CD14-positive monocyte (primary cell): ENCODE measurements around the gene DZIP1. TPM values are rescaled to one million over a fixed set of nuclear protein-coding genes. Genes with fewer than 3 reads are reported as not detected.

Source experiments
- DNase-seq, 3 donors: peaks; one replicate each; pipeline ENCODE4 v3.0.0-alpha.2; 2011 to 2022
- H2AFZ ChIP-seq: 2 replicates; pipeline ENCODE4 v1.6.0; 2012; ENCODE audit warnings: mild to moderate bottlenecking, low read depth, low read length, inconsistent platforms; ENCODE audit not compliant: insufficient read depth, poor library complexity, severe bottlenecking
- H3K27ac ChIP-seq, 2 donors: 1 replicate in 1 of 2; 2 replicates in 1 of 2; pipeline ENCODE4 v1.5.1; 2012 to 2013; ENCODE audit warnings: low read length in 2 of 2, control low read depth in 1 of 2, inconsistent platforms in 1 of 2, low read depth in 1 of 2, mild to moderate bottlenecking in 1 of 2
- H3K27me3 ChIP-seq, 2 donors: one replicate each; pipeline versions ENCODE4 v1.6.0 to v1.6.1; 2011 to 2013; ENCODE audit warnings: low read length in 2 of 2; ENCODE audit not compliant: control insufficient read depth in 2 of 2, insufficient read depth in 2 of 2
- H3K36me3 ChIP-seq, 2 donors: replicated peaks in 1 of 2; 1 replicate in 1 of 2; 2 replicates in 1 of 2; pipeline versions ENCODE4 v1.5.1 to v1.6.1; 2012 to 2013; ENCODE audit warnings: low read length in 2 of 2, control low read depth in 1 of 2, inconsistent platforms in 1 of 2, mild to moderate bottlenecking in 1 of 2; ENCODE audit not compliant: insufficient read depth in 2 of 2, control insufficient read depth in 1 of 2
- H3K4me1 ChIP-seq, 2 donors: 1 replicate in 1 of 2; 2 replicates in 1 of 2; pipeline versions ENCODE4 v1.5.1 to v1.6.1; 2012 to 2013; ENCODE audit warnings: low read length in 2 of 2, control low read depth in 1 of 2, inconsistent platforms in 1 of 2, mild to moderate bottlenecking in 1 of 2, moderate library complexity in 1 of 2; ENCODE audit not compliant: insufficient read depth in 2 of 2, control insufficient read depth in 1 of 2
- H3K4me2 ChIP-seq: replicated peaks from 2 replicates; pipeline ENCODE3; 2012; ENCODE audit warnings: low read length, moderate library complexity, mild to moderate bottlenecking; ENCODE audit not compliant: poor library complexity, severe bottlenecking; ENCODE audit errors: extremely low read depth
- H3K4me3 ChIP-seq, 3 experiments: fragments of 200-600 bp in 1 of 3; sonication (generic) in 1 of 3; replicated peaks in 1 of 3; 1 replicate in 2 of 3; 2 replicates in 1 of 3; pipeline ENCODE4 v1.5.1; 2011 to 2013; ENCODE audit warnings: low read length in 3 of 3, mild to moderate bottlenecking in 3 of 3, control low read depth in 2 of 3, low read depth in 2 of 3, inconsistent platforms in 1 of 3, moderate library complexity in 1 of 3
- H3K79me2 ChIP-seq: 2 replicates; pipeline ENCODE4 v1.6.0; 2012; ENCODE audit warnings: mild to moderate bottlenecking, control low read depth, inconsistent platforms, low read length, moderate library complexity; ENCODE audit not compliant: insufficient read depth
- H3K9ac ChIP-seq: 2 replicates; pipeline ENCODE4 v1.6.0; 2017; ENCODE audit warnings: low read length, mild to moderate bottlenecking; ENCODE audit not compliant: insufficient read depth, poor library complexity, severe bottlenecking
- H3K9me3 ChIP-seq, 2 donors: replicated peaks in 1 of 2; 1 replicate in 1 of 2; 2 replicates in 1 of 2; pipeline versions ENCODE4 v1.5.1 to v1.6.1; 2012 to 2013; ENCODE audit warnings: low read length in 2 of 2, control low read depth in 1 of 2; ENCODE audit not compliant: control insufficient read depth in 1 of 2, insufficient read depth in 1 of 2
- H4K20me1 ChIP-seq: 2 replicates; pipeline ENCODE4 v1.6.0; 2012; ENCODE audit warnings: mild to moderate bottlenecking, low read length, control low read depth, moderate library complexity; ENCODE audit not compliant: insufficient read depth
- H3K27ac Mint-ChIP-seq, 7 donors: one replicate each; pipeline ENCODE4 v1.8.0; 2020; ENCODE audit warnings: mild to moderate bottlenecking in 7 of 7, mixed read lengths in 7 of 7, moderate library complexity in 6 of 7, inconsistent platforms in 2 of 7
- H3K27me3 Mint-ChIP-seq, 3 donors: one replicate each; pipeline ENCODE4 v1.8.0; 2021 to 2022; ENCODE audit warnings: low read depth in 3 of 3, mild to moderate bottlenecking in 3 of 3, mixed read lengths in 3 of 3, moderate library complexity in 3 of 3, inconsistent platforms in 1 of 3
- H3K36me3 Mint-ChIP-seq, 2 donors: one replicate each; pipeline ENCODE4 v1.8.0; 2020; ENCODE audit warnings: mixed read lengths in 2 of 2, inconsistent platforms in 1 of 2, mild to moderate bottlenecking in 1 of 2
- H3K4me1 Mint-ChIP-seq: one replicate; pipeline ENCODE4 v1.8.0; 2020; ENCODE audit warnings: mild to moderate bottlenecking, mixed read lengths
- H3K4me3 Mint-ChIP-seq, 2 donors: one replicate each; pipeline ENCODE4 v1.8.0; 2020; ENCODE audit warnings: mild to moderate bottlenecking in 2 of 2, mixed read lengths in 2 of 2, moderate library complexity in 1 of 2
- H3K9me3 Mint-ChIP-seq, 7 donors: one replicate each; pipeline ENCODE4 v1.8.0; 2020 to 2022; ENCODE audit warnings: mixed read lengths in 7 of 7, mild to moderate bottlenecking in 6 of 7, moderate library complexity in 6 of 7, inconsistent platforms in 2 of 7
- WGBS: methylation state at CpG from one replicate; pipeline ENCODE4 v1.1.5; 2013; ENCODE audit warnings: missing lambda C conversion rate; ENCODE audit not compliant: insufficient coverage; 5-methylcytosine and 5-hydroxymethylcytosine counted together
- intact Hi-C, 2 donors: fragments of 100-400 bp; cut with micrococcal nuclease; formaldehyde crosslinking; loops; one replicate each; pipeline versions ENCODE4 v1.15.0 to v1.15.1; 2023
- polyA plus RNA-seq, 3 donors: library from polyadenylated mRNA; depleted of rRNA in 1 of 3; unstranded in 2 of 3; stranded (reverse) in 1 of 3; fragments of 300-500 nt in 2 of 3; fragments of >200 nt in 1 of 3; fragmentation: Illumina TruSeq in 2 of 3; gene quantifications; 1 replicate in 2 of 3; 2 replicates in 1 of 3; pipeline ENCODE4 v1.2.3, GENCODE V29; 2012 to 2021
- TF ChIP-seq, protein P1 (sequence below): fragments of 200-600 bp; IDR thresholded peaks from one replicate; pipeline ENCODE4 v1.8.0; 2022; ENCODE audit warnings: antibody characterized with exemption, mild to moderate bottlenecking

The DZIP1 gene
- polyA plus RNA-seq, 3 donors, result not detected

GRCh38 chr13:95601216-95601615 is 43.3 kb downstream of the DZIP1 start:
- no peak for DNase-seq
- Mint-ChIP-seq H3K27me3 (peaks cover 1 to 5% (median 2%) of the 10 kb centered on the region in 3 donors), H3K9me3 (peaks cover 0 to 8% (median 2%) of the 10 kb centered on the region in 7 donors), H3K4me3 (no peak overlapping the region), H3K4me1 (peaks cover 2% of the 10 kb centered on the region), H3K27ac (no peak overlapping the region), H3K36me3 (no peaks in the 10 kb centered on the region)
- Histone ChIP-seq H3K9me3 (peaks cover 0 to 6% of the 10 kb centered on the region in 2 donors), H3K4me2 (no peak overlapping the region), H3K4me3 (no peak overlapping the region), H4K20me1 (no peaks in the 10 kb centered on the region), H3K27ac (no peak overlapping the region), H3K79me2 (no peaks in the 10 kb centered on the region), H3K36me3 (no peaks in the 10 kb centered on the region), H2AFZ (no peak overlapping the region), H3K27me3 (no peaks in the 10 kb centered on the region), H3K9ac (no peak overlapping the region), H3K4me1 (peaks cover 4 to 7% of the 10 kb centered on the region in 2 donors)
- TF ChIP-seq, protein P1, sequence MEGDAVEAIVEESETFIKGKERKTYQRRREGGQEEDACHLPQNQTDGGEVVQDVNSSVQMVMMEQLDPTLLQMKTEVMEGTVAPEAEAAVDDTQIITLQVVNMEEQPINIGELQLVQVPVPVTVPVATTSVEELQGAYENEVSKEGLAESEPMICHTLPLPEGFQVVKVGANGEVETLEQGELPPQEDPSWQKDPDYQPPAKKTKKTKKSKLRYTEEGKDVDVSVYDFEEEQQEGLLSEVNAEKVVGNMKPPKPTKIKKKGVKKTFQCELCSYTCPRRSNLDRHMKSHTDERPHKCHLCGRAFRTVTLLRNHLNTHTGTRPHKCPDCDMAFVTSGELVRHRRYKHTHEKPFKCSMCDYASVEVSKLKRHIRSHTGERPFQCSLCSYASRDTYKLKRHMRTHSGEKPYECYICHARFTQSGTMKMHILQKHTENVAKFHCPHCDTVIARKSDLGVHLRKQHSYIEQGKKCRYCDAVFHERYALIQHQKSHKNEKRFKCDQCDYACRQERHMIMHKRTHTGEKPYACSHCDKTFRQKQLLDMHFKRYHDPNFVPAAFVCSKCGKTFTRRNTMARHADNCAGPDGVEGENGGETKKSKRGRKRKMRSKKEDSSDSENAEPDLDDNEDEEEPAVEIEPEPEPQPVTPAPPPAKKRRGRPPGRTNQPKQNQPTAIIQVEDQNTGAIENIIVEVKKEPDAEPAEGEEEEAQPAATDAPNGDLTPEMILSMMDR, result no peak
- intact Hi-C loops, result no loop called here
- WGBS, result 79% methylated on average over 2 of the region's 2 CpGs

GRCh38 chr13:95596701-95597100 is 47.8 kb downstream of the DZIP1 start:
- Mint-ChIP-seq H3K9me3 (no peaks in the 10 kb centered on the region), H3K27ac (no peak overlapping the region), H3K4me3 (no peak overlapping the region), H3K27me3 (peaks cover under 1 to 1% (median 1%) of the 10 kb centered on the region in 3 donors), H3K36me3 (no peaks in the 10 kb centered on the region), H3K4me1 (no peaks in the 10 kb centered on the region)
- H3K4me1 ChIP-seq, result no peaks in the 10 kb centered on the region
- WGBS, result no CpG with 5 or more reads among the region's 1 CpG
- no peaks in the 10 kb centered on the region for H3K9me3 ChIP-seq
- TF ChIP-seq, protein P1, result no peak
- H3K27ac ChIP-seq, result no peak overlapping the region
- no peaks in the 10 kb centered on the region for H3K27me3 ChIP-seq
- no peak overlapping the region for H3K9ac ChIP-seq
- H3K4me2 ChIP-seq, result no peak overlapping the region
- no peaks in the 10 kb centered on the region for H4K20me1 ChIP-seq
- no peaks in the 10 kb centered on the region for H3K79me2 ChIP-seq
- no peak overlapping the region for H3K4me3 ChIP-seq
- no peak for DNase-seq
- no peak overlapping the region for H2AFZ ChIP-seq
- H3K36me3 ChIP-seq, result no peaks in the 10 kb centered on the region
- intact Hi-C loops, result no loop called here
